Lung (tissue), 12 donors: ENCODE results near the gene ZDHHC7. TPM values are rescaled to one million over a fixed set of nuclear protein-coding genes. Genes with fewer than 3 reads are reported as not detected.

Experiments
- ATAC-seq: fragments of 200-7000 bp; cut with Tn5 transposase; one replicate; pipeline ENCODE4 v1.9.1; 2020; ENCODE audit warnings: moderate number of reproducible peaks; ENCODE audit not compliant: insufficient read depth, low FRiP score
- DNase-seq, 3 donors: peaks; one replicate each; pipeline ENCODE4 v3.0.0-alpha.2; 2013 to 2017
- H3K27ac ChIP-seq, 2 donors: one replicate each; pipeline ENCODE4 v1.5.1; 2013; ENCODE audit warnings: mild to moderate bottlenecking in 2 of 2, moderate library complexity in 2 of 2, control low read depth in 1 of 2, inconsistent platforms in 1 of 2, low read depth in 1 of 2, low read length in 1 of 2
- H3K27me3 ChIP-seq, 3 donors: one replicate each; pipeline ENCODE4 v1.5.1; 2013; ENCODE audit warnings: low read length in 2 of 3; ENCODE audit not compliant: control insufficient read depth in 3 of 3, insufficient read depth in 3 of 3
- H3K36me3 ChIP-seq, 4 donors: one replicate each; pipeline ENCODE4 v1.5.1; 2013; ENCODE audit warnings: low read length in 4 of 4, mild to moderate bottlenecking in 1 of 4, moderate library complexity in 1 of 4; ENCODE audit not compliant: control insufficient read depth in 4 of 4, insufficient read depth in 4 of 4
- H3K4me1 ChIP-seq, 5 donors: one replicate each; pipeline ENCODE4 v1.5.1; 2013; ENCODE audit warnings: low read length in 5 of 5, mild to moderate bottlenecking in 2 of 5, moderate library complexity in 1 of 5; ENCODE audit not compliant: control insufficient read depth in 5 of 5, insufficient read depth in 5 of 5
- H3K4me3 ChIP-seq: one replicate; pipeline ENCODE4 v1.5.1; 2013; ENCODE audit warnings: mild to moderate bottlenecking, control low read depth, moderate library complexity
- H3K9ac ChIP-seq, 2 donors: one replicate each; pipeline ENCODE4 v1.5.1; 2013; ENCODE audit warnings: low read length in 2 of 2, control low read depth in 1 of 2; ENCODE audit not compliant: insufficient read depth in 1 of 2
- H3K9me3 ChIP-seq, 4 donors: one replicate each; pipeline ENCODE4 v1.5.1; 2013; ENCODE audit warnings: low read length in 3 of 4, mild to moderate bottlenecking in 1 of 4, moderate library complexity in 1 of 4; ENCODE audit not compliant: control insufficient read depth in 4 of 4, insufficient read depth in 3 of 4
- WGBS, 2 donors: extraction: QIAGEN DNeasy Blood & Tissue Kit; methylation state at CpG; one replicate each; pipeline ENCODE4 v1.1.7; 2013; 5-methylcytosine and 5-hydroxymethylcytosine counted together
- polyA plus RNA-seq, 2 donors: library from polyadenylated mRNA; stranded (reverse); fragments of 200-250 nt; gene quantifications; one replicate each; pipeline ENCODE4 v1.2.1, GENCODE V29; 2013
- total RNA-seq, 2 donors: library from RNA; depleted of rRNA in 1 of 2; stranded (reverse); fragments of >200 nt in 1 of 2; gene quantifications; one replicate each; pipeline ENCODE4 v1.2.1, GENCODE V29; 2014 to 2021
- TF ChIP-seq, protein P1 (sequence below): IDR thresholded peaks from 2 replicates; pipeline ENCODE4 v1.5.1; 2012; ENCODE audit warnings: mild to moderate bottlenecking; ENCODE audit errors: control extremely low read depth, extremely low read depth
- donor health status: control.
- donor health status: control.
- donor health status: Bipolar disorder and iron deficiency.
- donor health status: healthy.
- donor health status: DM: yes; HTN: yes; CAD: no.

ZDHHC7 gene
- total and polyA plus RNA-seq, 4 donors: 23.6 to 61.1 (median 45.4) TPM

DNA sequence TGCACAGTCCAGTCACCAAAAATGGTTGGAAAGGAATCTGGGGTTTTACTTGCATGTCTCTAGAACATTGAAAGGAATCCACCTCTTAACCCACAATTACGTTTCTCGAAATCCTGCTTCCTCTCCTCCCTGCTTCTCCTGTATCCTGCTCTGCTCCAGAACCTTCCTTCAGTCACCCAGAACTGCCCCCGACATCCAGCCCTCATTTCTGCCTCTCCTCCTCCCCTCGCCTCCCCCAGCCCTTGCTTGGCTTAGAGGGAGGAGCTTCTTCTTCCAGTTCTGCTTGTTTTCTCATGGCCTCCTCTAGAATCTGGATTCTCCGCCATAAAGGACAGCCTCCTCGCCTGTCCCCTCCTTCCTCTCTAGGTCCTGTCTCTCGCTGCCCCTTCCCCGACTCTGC, 48.3 kb downstream of the ZDHHC7 start:
- no peak overlapping the region for H3K4me3 ChIP-seq
- TF ChIP-seq, protein P1, sequence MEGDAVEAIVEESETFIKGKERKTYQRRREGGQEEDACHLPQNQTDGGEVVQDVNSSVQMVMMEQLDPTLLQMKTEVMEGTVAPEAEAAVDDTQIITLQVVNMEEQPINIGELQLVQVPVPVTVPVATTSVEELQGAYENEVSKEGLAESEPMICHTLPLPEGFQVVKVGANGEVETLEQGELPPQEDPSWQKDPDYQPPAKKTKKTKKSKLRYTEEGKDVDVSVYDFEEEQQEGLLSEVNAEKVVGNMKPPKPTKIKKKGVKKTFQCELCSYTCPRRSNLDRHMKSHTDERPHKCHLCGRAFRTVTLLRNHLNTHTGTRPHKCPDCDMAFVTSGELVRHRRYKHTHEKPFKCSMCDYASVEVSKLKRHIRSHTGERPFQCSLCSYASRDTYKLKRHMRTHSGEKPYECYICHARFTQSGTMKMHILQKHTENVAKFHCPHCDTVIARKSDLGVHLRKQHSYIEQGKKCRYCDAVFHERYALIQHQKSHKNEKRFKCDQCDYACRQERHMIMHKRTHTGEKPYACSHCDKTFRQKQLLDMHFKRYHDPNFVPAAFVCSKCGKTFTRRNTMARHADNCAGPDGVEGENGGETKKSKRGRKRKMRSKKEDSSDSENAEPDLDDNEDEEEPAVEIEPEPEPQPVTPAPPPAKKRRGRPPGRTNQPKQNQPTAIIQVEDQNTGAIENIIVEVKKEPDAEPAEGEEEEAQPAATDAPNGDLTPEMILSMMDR: no peak
- no peak overlapping the region for H3K9ac ChIP-seq
- no peak for DNase-seq
- WGBS, 2 donors: 68 to 76% methylated on average over 8 of the region's 8 CpGs
- ATAC-seq: no peak
- no peaks in the 10 kb centered on the region for H3K9me3 ChIP-seq
- no peak overlapping the region for H3K27ac ChIP-seq
- H3K36me3 ChIP-seq: no peaks in the 10 kb centered on the region
- H3K27me3 ChIP-seq: no peaks in the 10 kb centered on the region
- H3K4me1 ChIP-seq: no peaks in the 10 kb centered on the region

DNA sequence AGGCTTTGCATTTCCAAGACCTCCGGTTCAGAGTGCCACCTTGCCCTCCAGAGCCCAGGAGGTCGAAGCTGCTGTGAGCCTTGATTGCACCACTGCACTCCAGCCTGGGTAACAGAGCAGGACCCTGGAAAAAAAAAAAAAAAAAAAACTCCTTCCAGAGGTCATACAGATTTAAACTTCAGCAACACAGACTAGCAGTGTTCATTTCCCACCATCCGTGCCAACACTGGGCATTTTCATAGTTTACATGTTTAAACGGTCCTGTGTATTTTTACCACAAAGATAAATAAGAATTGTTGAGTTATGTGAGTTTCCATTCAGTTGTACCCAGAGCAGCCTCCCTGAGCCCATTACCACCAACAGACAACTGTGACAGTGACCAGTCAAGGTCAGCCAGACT, 50.4 kb downstream of the ZDHHC7 start:
- no peak for DNase-seq

DNA sequence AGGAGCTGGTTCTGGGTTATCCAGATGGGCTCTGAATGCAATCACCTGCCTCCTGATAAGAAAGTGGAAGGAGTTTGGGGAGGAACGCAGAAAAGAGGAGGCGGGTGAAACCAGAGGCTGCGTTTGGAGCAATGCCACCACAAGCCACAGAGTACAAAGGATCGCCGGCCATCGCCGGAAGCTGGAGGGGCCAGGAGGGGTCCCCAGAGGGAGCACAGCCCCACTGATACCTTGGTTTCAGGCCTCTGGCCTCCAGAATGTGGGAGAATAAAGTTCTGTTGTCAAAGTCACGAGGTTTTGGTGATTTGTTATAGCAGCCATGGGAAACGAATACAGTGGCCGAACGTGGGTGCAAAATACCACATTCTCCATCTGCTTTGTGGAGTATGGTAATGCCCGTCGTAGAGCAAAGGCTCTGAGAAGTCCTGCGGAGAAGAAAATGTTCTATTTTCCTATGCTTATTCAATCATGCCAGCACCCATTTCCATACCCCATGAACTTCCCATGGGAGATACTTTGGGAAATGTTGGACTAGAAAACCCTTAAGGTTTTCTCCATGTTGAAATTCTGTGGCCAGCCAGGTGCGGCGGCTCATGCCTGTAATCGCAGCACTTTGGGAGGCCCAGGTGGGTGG, 51.4 kb downstream of the ZDHHC7 start:
- H3K4me3 ChIP-seq: no peak overlapping the region
- H3K27ac ChIP-seq: no peak overlapping the region
- H3K27me3 ChIP-seq: no peaks in the 10 kb centered on the region
- H3K4me1 ChIP-seq: peaks cover 0 to 5% (median 0%) of the 10 kb centered on the region in 5 donors
- H3K9ac ChIP-seq: no peak overlapping the region
- DNase-seq (no peak), ATAC-seq (no peak)
- H3K9me3 ChIP-seq: no peaks in the 10 kb centered on the region
- H3K36me3 ChIP-seq: no peaks in the 10 kb centered on the region
- WGBS, 2 donors: 81 to 90% methylated on average over 17 of the region's 17 CpGs
- TF ChIP-seq, protein P1: no peak

More for the DNA sequence above, 50.4 kb downstream of the ZDHHC7 start:
- Histone ChIP-seq H3K27me3 (no peaks in the 10 kb centered on the region), H3K4me1 (no peaks in the 10 kb centered on the region), H3K4me3 (no peak overlapping the region), H3K9ac (no peak overlapping the region), H3K27ac (no peak overlapping the region), H3K9me3 (no peaks in the 10 kb centered on the region), H3K36me3 (no peaks in the 10 kb centered on the region)
- ATAC-seq: no peak
- WGBS, 2 donors: 77 to 78% methylated on average over 4 of the region's 4 CpGs
- TF ChIP-seq, protein P1: no peak
